Caco-2 (cell line): ENCODE measurements around the gene MAST2. TPM values are rescaled to one million over a fixed set of nuclear protein-coding genes. Genes with fewer than 3 reads are reported as not detected.
"Not testable (repeated sequence)": the region's sequence is repeated elsewhere in the genome, so short reads cannot be mapped to it uniquely, and the experiment has no call there.

ENCODE experiments used
- BruUV-seq: library from RNA; stranded (reverse); fragments of 400-500 nt; replicated peaks from 2 replicates; lab custom pipeline; 2021; lab: Mats Ljungman, UMichigan
- CTCF ChIA-PET: fragments of 300-600 bp; sonication (Branson Sonifier 250); formaldehyde crosslinking; loops from one replicate; lab custom pipeline; 2022; ENCODE audit warnings: antibody characterized with exemption; lab: Charles Lee
- POLR2A ChIA-PET: fragments of 300-600 bp; sonication (Branson Sonifier 250); formaldehyde crosslinking; loops from one replicate; lab custom pipeline; 2022; ENCODE audit warnings: antibody characterized with exemption; lab: Charles Lee
- DNase-seq, 2 experiments: peaks; one replicate each; pipeline versions ENCODE4 v3.0.0 to v3.0.0-alpha.2; 2020 to 2022
- H3K27me3 ChIP-seq: replicated peaks from 2 replicates; pipeline ENCODE4 v1.6.0; 2011; ENCODE audit warnings: low read length; ENCODE audit not compliant: control insufficient read depth, insufficient read depth
- H3K36me3 ChIP-seq: 2 replicates; pipeline ENCODE4 v1.5.1; 2011; ENCODE audit warnings: low read length; ENCODE audit not compliant: control insufficient read depth, insufficient read depth
- H3K4me1 ChIP-seq: fragments of 250-450 bp; sonication (Bioruptor Pico); 2 replicates; pipeline ENCODE4 v1.5.1; 2020; ENCODE audit warnings: mild to moderate bottlenecking
- H3K4me3 ChIP-seq: 2 replicates; pipeline ENCODE4 v1.5.1; 2011; ENCODE audit warnings: low read depth, mild to moderate bottlenecking, control low read depth, low read length
- H3K9me3 ChIP-seq: fragments of 250-450 bp; sonication (Bioruptor Pico); 2 replicates; pipeline ENCODE4 v1.5.1; 2020; ENCODE audit warnings: mild to moderate bottlenecking, moderate library complexity
- H3K27ac Mint-ChIP-seq: one replicate; pipeline ENCODE4 v1.8.0; 2022; ENCODE audit warnings: mixed read lengths; ENCODE audit not compliant: unreplicated experiment
- H3K27me3 Mint-ChIP-seq: one replicate; pipeline ENCODE4 v1.8.0; 2022; ENCODE audit warnings: mixed read lengths; ENCODE audit not compliant: insufficient read depth, unreplicated experiment
- H3K36me3 Mint-ChIP-seq: one replicate; pipeline ENCODE4 v1.8.0; 2022; ENCODE audit warnings: mild to moderate bottlenecking, mixed read lengths; ENCODE audit not compliant: insufficient read depth, unreplicated experiment
- H3K4me1 Mint-ChIP-seq: one replicate; pipeline ENCODE4 v1.8.0; 2022; ENCODE audit warnings: low read depth, mixed read lengths; ENCODE audit not compliant: unreplicated experiment
- H3K4me3 Mint-ChIP-seq: one replicate; pipeline ENCODE4 v1.8.0; 2022; ENCODE audit warnings: mild to moderate bottlenecking, moderate library complexity, mixed read lengths; ENCODE audit not compliant: unreplicated experiment
- H3K9me3 Mint-ChIP-seq: one replicate; pipeline ENCODE4 v1.8.0; 2022; ENCODE audit warnings: mixed read lengths; ENCODE audit not compliant: unreplicated experiment
- intact Hi-C: fragments of 100-400 bp; cut with micrococcal nuclease; formaldehyde crosslinking; loops from one replicate; pipeline ENCODE4 v1.10.0; 2022; ENCODE audit not compliant: unreplicated experiment
- total RNA-seq: library from RNA; stranded (reverse); gene quantifications from 2 replicates; pipeline ENCODE4 v1.2.3, GENCODE V29; 2022
- TF ChIP-seq, protein P1 (sequence below), 2 experiments: fragments of 200-600 bp in 1 of 2; IDR thresholded peaks; 1 replicate in 1 of 2; 2 replicates in 1 of 2; pipeline versions ENCODE4 v1.5.1 to v1.8.0; 2011 to 2022; ENCODE audit warnings: antibody characterized with exemption in 1 of 2, control low read depth in 1 of 2, inconsistent platforms in 1 of 2, low read depth in 1 of 2, low read length in 1 of 2, mild to moderate bottlenecking in 1 of 2, moderate library complexity in 1 of 2; ENCODE audit not compliant: insufficient read depth in 1 of 2, severe bottlenecking in 1 of 2, unreplicated experiment in 1 of 2

The MAST2 gene
- total RNA-seq, 1 experiment from 2014 or later = 43.3 TPM

DNA sequence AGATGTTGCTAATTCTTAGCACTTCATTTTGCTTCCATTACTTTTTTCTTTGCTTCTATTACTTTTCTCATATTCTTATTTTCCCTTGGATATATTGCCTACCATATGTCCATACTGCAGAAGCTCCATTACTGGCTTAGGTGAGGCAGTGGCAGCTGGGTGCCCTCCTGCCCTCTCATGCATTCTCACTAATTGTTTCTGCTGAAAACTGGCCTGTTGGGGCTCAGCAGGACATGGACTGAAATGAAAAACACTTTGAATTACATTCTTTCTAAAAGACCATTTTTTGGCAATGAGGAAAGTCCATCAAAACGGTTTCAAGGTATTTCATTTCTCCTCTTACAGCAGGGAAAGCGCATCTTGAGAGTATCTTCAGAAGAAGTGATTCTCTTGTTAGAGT, 122.9 kb downstream of the MAST2 start:
- TF ChIP-seq, protein P1, sequence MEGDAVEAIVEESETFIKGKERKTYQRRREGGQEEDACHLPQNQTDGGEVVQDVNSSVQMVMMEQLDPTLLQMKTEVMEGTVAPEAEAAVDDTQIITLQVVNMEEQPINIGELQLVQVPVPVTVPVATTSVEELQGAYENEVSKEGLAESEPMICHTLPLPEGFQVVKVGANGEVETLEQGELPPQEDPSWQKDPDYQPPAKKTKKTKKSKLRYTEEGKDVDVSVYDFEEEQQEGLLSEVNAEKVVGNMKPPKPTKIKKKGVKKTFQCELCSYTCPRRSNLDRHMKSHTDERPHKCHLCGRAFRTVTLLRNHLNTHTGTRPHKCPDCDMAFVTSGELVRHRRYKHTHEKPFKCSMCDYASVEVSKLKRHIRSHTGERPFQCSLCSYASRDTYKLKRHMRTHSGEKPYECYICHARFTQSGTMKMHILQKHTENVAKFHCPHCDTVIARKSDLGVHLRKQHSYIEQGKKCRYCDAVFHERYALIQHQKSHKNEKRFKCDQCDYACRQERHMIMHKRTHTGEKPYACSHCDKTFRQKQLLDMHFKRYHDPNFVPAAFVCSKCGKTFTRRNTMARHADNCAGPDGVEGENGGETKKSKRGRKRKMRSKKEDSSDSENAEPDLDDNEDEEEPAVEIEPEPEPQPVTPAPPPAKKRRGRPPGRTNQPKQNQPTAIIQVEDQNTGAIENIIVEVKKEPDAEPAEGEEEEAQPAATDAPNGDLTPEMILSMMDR (IDR thresholded peaks at IDR 0.05; ENCODE audit: insufficient read depth in 1 of 2, low read depth in 1 of 2, low read length in 1 of 2, severe bottlenecking in 1 of 2, unreplicated experiment in 1 of 2) = no peak
- no peaks in the 10 kb centered on the region for H3K27me3 Mint-ChIP-seq
- H3K4me3 Mint-ChIP-seq = no peak overlapping the region
- no peak overlapping the region for H3K27ac Mint-ChIP-seq
- no peaks in the 10 kb centered on the region for H3K9me3 Mint-ChIP-seq
- no peak for DNase-seq
- Histone ChIP-seq H3K4me3 (no peak overlapping the region), H3K4me1 (peaks cover 12% of the 10 kb centered on the region; the same call in 1 of the 2 replicates), H3K9me3 (no peaks in the 10 kb centered on the region), H3K36me3 (no peaks in the 10 kb centered on the region), H3K27me3 (no peaks in the 10 kb centered on the region)
- H3K36me3 Mint-ChIP-seq = no peaks in the 10 kb centered on the region
- peaks cover 21% of the 10 kb centered on the region for H3K4me1 Mint-ChIP-seq
- no TSS peak for BruUV-seq
- CTCF ChIA-PET = no interaction called here
- POLR2A ChIA-PET = no interaction called here
- intact Hi-C loops = no loop called here

DNA sequence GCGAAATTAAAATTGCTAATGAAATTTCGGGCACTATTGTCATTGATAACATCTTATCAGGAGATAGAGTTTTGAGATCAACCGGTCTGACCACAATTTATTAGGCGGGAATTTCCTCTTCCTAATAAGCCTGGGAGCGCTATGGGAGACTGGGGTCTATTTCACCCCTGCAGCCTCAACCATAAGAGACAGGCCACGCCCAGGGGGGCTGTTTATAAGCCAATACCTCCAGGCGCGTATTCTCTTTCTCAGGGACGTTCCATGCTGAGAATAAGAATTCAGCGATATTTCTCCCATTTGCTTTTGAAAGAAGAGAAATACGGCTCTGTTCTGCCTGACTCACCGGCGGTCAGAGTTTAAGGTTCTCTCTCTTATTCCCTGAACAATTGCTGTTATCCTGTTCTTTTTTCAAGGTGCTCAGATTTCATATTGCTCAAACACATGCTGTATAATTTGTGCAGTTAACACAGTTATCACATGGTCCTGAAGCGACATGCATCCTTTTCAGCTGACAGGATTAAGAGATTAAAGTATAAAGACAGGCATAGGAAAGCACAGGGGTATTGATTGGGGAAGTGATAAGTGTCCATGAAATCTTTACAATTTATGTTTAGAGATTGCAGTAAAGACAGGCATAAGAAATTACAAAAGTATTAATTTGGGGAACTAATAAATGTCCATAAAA, 124.0 kb downstream of the MAST2 start:
- peaks cover 12% of the 10 kb centered on the region; the same call in 1 of the 2 replicates for H3K4me1 ChIP-seq
- H3K27ac Mint-ChIP-seq, DNase-seq, H3K27me3 Mint-ChIP-seq, H3K4me3 ChIP-seq, CTCF ChIA-PET, POLR2A ChIA-PET, H3K27me3 ChIP-seq, H3K9me3 ChIP-seq, H3K36me3 Mint-ChIP-seq, H3K9me3 Mint-ChIP-seq, H3K4me3 Mint-ChIP-seq, intact Hi-C loops, BruUV-seq, H3K36me3 ChIP-seq: not testable (repeated sequence)
- H3K4me1 Mint-ChIP-seq = peaks cover 21% of the 10 kb centered on the region

DNA sequence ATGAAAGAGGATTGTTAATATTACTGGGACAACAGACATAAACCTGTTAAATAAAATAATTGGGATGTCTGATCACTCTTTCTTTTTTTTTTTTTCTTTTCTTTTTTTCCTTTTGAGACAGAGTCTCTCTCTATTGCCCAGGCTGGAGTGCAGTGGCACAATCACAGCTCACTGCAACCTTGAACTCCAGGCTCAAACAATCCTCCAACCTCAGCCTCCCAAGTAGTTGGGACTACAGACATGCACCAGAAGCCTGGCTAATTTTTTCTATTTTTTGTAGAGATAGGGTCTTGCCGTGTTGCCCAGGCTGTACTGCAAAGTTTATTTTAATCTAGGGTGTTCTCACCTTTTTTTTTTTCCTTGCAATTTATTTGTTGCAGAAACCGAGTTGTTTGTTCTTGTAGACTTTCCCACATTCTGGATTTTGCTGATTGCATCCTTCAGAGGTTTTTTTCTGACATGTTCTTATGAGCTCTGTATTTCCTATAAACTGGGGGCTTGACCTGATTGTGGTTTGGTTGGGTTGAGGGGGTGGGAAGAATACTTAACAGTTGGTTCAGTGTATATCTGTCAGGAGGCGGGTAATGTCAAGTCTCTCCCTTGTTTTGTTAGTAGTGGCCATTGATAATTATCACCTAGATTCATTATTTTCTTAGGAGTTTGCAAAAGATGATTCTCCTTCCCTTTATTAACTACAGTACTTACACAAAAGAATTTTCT, 125.2 kb downstream of the MAST2 start:
- Mint-ChIP-seq H3K27ac (no peak overlapping the region), H3K4me1 (peaks cover 21% of the 10 kb centered on the region)
- CTCF ChIA-PET = no interaction called here

More for the DNA sequence above, 125.2 kb downstream of the MAST2 start:
- Mint-ChIP-seq H3K27me3 (no peaks in the 10 kb centered on the region), H3K4me3 (no peak overlapping the region), H3K9me3 (no peaks in the 10 kb centered on the region), H3K36me3 (no peaks in the 10 kb centered on the region)
- POLR2A ChIA-PET = no interaction called here
- TF ChIP-seq, protein P1 (IDR thresholded peaks at IDR 0.05; ENCODE audit: insufficient read depth in 1 of 2, low read depth in 1 of 2, low read length in 1 of 2, severe bottlenecking in 1 of 2, unreplicated experiment in 1 of 2) = no peak
- Histone ChIP-seq H3K36me3 (no peaks in the 10 kb centered on the region), H3K4me3 (no peak overlapping the region), H3K4me1 (peaks cover 12% of the 10 kb centered on the region; the same call in 1 of the 2 replicates), H3K27me3 (no peaks in the 10 kb centered on the region), H3K9me3 (no peaks in the 10 kb centered on the region)
- no TSS peak for BruUV-seq
- intact Hi-C loops = no loop called here
- no peak for DNase-seq
